HepG2 (cell line): Measurements from ENCODE around the gene CNKSR3. TPM values are rescaled to one million over a fixed set of nuclear protein-coding genes. Genes with fewer than 3 reads are reported as not detected.

Experiments used
- ATAC-seq: fragments of 200-7000 bp; cut with Tn5 transposase; 3 replicates; pipeline ENCODE4 v1.9.1; 2020; ENCODE audit warnings: mild to moderate bottlenecking, moderate library complexity
- BruUV-seq: library from RNA; stranded (reverse); fragments of 400-500 nt; replicated peaks from 2 replicates; lab custom pipeline; 2021; lab: Mats Ljungman, UMichigan
- CTCF ChIA-PET: fragments of 300-600 bp; formaldehyde crosslinking; extraction: SDS; loops from one replicate; lab custom pipeline; 2021; ENCODE audit warnings: low total read pairs, inconsistent platforms, low intra/inter-chr PET ratio; lab: Yijun Ruan, JAX
- POLR2A ChIA-PET: fragments of 350-600 bp; sonication (Branson Sonifier 250); formaldehyde crosslinking; loops from one replicate; lab custom pipeline; 2020; ENCODE audit warnings: antibody characterized with exemption, inconsistent platforms; lab: Yijun Ruan, JAX
- DNase-seq: peaks from one replicate; pipeline ENCODE4 v3.0.0-alpha.2; 2015; ENCODE audit warnings: low spot score
- FAIRE-seq: peaks from 3 replicates; lab custom pipeline; 2011; peaks lifted over from hg19 to GRCh38; lab: Jason Lieb, UNC
- H2AFZ ChIP-seq: one replicate; pipeline ENCODE4 v1.6.1; 2011; ENCODE audit warnings: low read length, inconsistent platforms
- H3K27ac ChIP-seq: fragments of 300-600 bp; 3 replicates; pipeline ENCODE4 v1.8.0; 2011; ENCODE audit warnings: mixed run types, mild to moderate bottlenecking, mixed read lengths, low read length, inconsistent platforms; ENCODE audit not compliant: insufficient read depth; ENCODE audit errors: extremely low read length
- H3K27me3 ChIP-seq, 2 experiments: fragments of 200-600 bp in 1 of 2; 2 replicates in 1 of 2; 3 replicates in 1 of 2; pipeline versions ENCODE4 v1.6.0 to v1.8.0; 2011; ENCODE audit warnings: low read length in 2 of 2, mild to moderate bottlenecking in 2 of 2, moderate library complexity in 2 of 2, inconsistent platforms in 1 of 2; ENCODE audit not compliant: insufficient read depth in 2 of 2, control insufficient read depth in 1 of 2
- H3K36me3 ChIP-seq, 2 experiments: fragments of 200-600 bp in 1 of 2; replicated peaks in 1 of 2; 2 replicates in 1 of 2; 3 replicates in 1 of 2; pipeline versions ENCODE4 v1.5.1 to v1.8.0; 2011; ENCODE audit warnings: low read length in 2 of 2, inconsistent platforms in 1 of 2; ENCODE audit not compliant: insufficient read depth in 2 of 2, control insufficient read depth in 1 of 2
- H3K4me1 ChIP-seq: 2 replicates; pipeline ENCODE4 v1.5.1; 2012; ENCODE audit warnings: low read length, inconsistent platforms; ENCODE audit not compliant: insufficient read depth
- H3K4me2 ChIP-seq: 2 replicates; pipeline ENCODE4 v1.6.0; 2011; ENCODE audit warnings: low read depth, low read length, inconsistent platforms
- H3K4me3 ChIP-seq, 3 experiments: fragments of 200-600 bp in 1 of 3; sonication (generic), shearing (Covaris generic) in 1 of 3; replicated peaks in 1 of 3; 2 replicates each; pipeline ENCODE4 v1.5.1; 2011 to 2016; ENCODE audit warnings: low read length in 3 of 3, inconsistent platforms in 2 of 3, low read depth in 2 of 3, mild to moderate bottlenecking in 2 of 3, control low read depth in 1 of 3, mixed read lengths in 1 of 3; ENCODE audit not compliant: insufficient read depth in 1 of 3
- H3K79me2 ChIP-seq: one replicate; pipeline ENCODE4 v1.6.1; 2011; ENCODE audit warnings: low read length, inconsistent platforms; ENCODE audit not compliant: insufficient read depth
- H3K9ac ChIP-seq: 2 replicates; pipeline ENCODE4 v1.6.0; 2011; ENCODE audit warnings: mild to moderate bottlenecking, low read depth, low read length, inconsistent platforms; ENCODE audit not compliant: insufficient read depth
- H3K9me3 ChIP-seq: 2 replicates; pipeline ENCODE4 v1.5.1; 2012; ENCODE audit warnings: mild to moderate bottlenecking, low read length
- H4K20me1 ChIP-seq: 2 replicates; pipeline ENCODE4 v1.6.0; 2011; ENCODE audit warnings: inconsistent platforms, mild to moderate bottlenecking, low read length, moderate library complexity; ENCODE audit not compliant: insufficient read depth
- CEBPB ChIP-seq: IDR thresholded peaks from 2 replicates; pipeline ENCODE4 v1.6.1; 2011; ENCODE audit warnings: low read depth, low read length, improper control_type of control experiment, borderline replicate concordance
- EP300 ChIP-seq, 3 experiments: sonication (generic) in 1 of 3; formaldehyde crosslinking in 1 of 3; IDR thresholded peaks; 2 replicates each; pipeline versions ENCODE4 v1.5.1 to v1.6.1; 2011 to 2020; ENCODE audit warnings: low read depth in 2 of 3, low read length in 2 of 3, borderline replicate concordance in 1 of 3, improper control_type of control experiment in 1 of 3, mild to moderate bottlenecking in 1 of 3, missing genetic modification reagents in 1 of 3, moderate library complexity in 1 of 3
- HOXA7 ChIP-seq: sonication (generic); formaldehyde crosslinking; IDR thresholded peaks from 2 replicates; pipeline ENCODE4 v1.8.1; 2022; ENCODE audit warnings: mild to moderate bottlenecking, missing genetic modification reagents, moderate library complexity
- MAFG ChIP-seq: sonication (generic); formaldehyde crosslinking; IDR thresholded peaks from 2 replicates; pipeline ENCODE4 v1.5.1; 2020; ENCODE audit warnings: mild to moderate bottlenecking, missing genetic modification reagents
- POLR2AphosphoS5 ChIP-seq: IDR thresholded peaks from 2 replicates; pipeline ENCODE4 v1.6.1; 2012; ENCODE audit warnings: low read depth, low read length
- SAFB2 ChIP-seq: sonication (generic); formaldehyde crosslinking; IDR thresholded peaks from 2 replicates; pipeline ENCODE4 v1.5.1; 2020; ENCODE audit warnings: missing genetic modification reagents, low read depth, mild to moderate bottlenecking, borderline replicate concordance
- TRIM24 ChIP-seq: sonication (generic); formaldehyde crosslinking; IDR thresholded peaks from 2 replicates; pipeline ENCODE4 v1.8.0; 2022; ENCODE audit warnings: mild to moderate bottlenecking, missing genetic modification reagents
- ZNF354B ChIP-seq: sonication (generic); formaldehyde crosslinking; IDR thresholded peaks from 2 replicates; pipeline ENCODE4 v1.8.0; 2022; ENCODE audit warnings: mild to moderate bottlenecking, missing genetic modification reagents
- ZNF619 ChIP-seq: sonication (generic); formaldehyde crosslinking; IDR thresholded peaks from 2 replicates; pipeline ENCODE4 v1.4.0; 2020; ENCODE audit warnings: mild to moderate bottlenecking, missing genetic modification reagents
- ZNF770 ChIP-seq: sonication (generic); formaldehyde crosslinking; IDR thresholded peaks from 2 replicates; pipeline ENCODE4 v1.5.0; 2020; ENCODE audit warnings: mild to moderate bottlenecking, missing genetic modification reagents
- ZNF780A ChIP-seq: sonication (generic); formaldehyde crosslinking; IDR thresholded peaks from 2 replicates; pipeline ENCODE4 v1.8.0; 2022; ENCODE audit warnings: mild to moderate bottlenecking, missing genetic modification reagents, moderate library complexity
- WGBS: methylation state at CpG from one replicate; pipeline ENCODE4 v1.1.6; 2017; ENCODE audit warnings: low lambda C conversion rate; 5-methylcytosine and 5-hydroxymethylcytosine counted together
- in situ Hi-C: cut with HindIII; loops from 2 replicates; pipeline ENCODE4 v1.10.0; 2017; ENCODE audit warnings: low pct_unique_long_range_greater_than_20kb; ENCODE audit not compliant: extremely low pct_ligation_motif_present
- intact Hi-C: fragments of 100-400 bp; cut with micrococcal nuclease; formaldehyde crosslinking; loops from one replicate; pipeline ENCODE4 v1.10.0; 2022; ENCODE audit not compliant: unreplicated experiment
- polyA plus RNA-seq, 8 experiments: library from polyadenylated mRNA; depleted of rRNA in 3 of 8; stranded (reverse) in 7 of 8; unstranded in 1 of 8; fragments of >200 nt; fragmentation: Illumina TruSeq in 4 of 8; extraction: Trizol in 4 of 8; gene quantifications; 2 replicates each; pipeline versions ENCODE4 v1.2.1 to v1.2.3, GENCODE V29; 2011 to 2016; ENCODE audit warnings: low read depth in 4 of 8, missing spikeins in 1 of 8, mixed read lengths in 1 of 8; ENCODE audit not compliant: insufficient read depth in 1 of 8
- total RNA-seq, 5 experiments: library from RNA; depleted of rRNA; stranded (reverse); fragments of >200 nt; fragmentation: Illumina TruSeq; extraction: Trizol; gene quantifications; 2 replicates each; pipeline ENCODE4 v1.2.3, GENCODE V29; 2016; ENCODE audit warnings: low read depth in 1 of 5
- TF ChIP-seq, protein P1 (sequence below): sonication (generic); formaldehyde crosslinking; IDR thresholded peaks from 2 replicates; pipeline ENCODE4 v1.8.1; 2023; ENCODE audit warnings: mild to moderate bottlenecking, moderate library complexity, missing genetic modification reagents
- TF ChIP-seq, protein P2 (sequence below): IDR thresholded peaks from 2 replicates; pipeline ENCODE4 v1.6.1; 2016; ENCODE audit warnings: low read depth
- TF ChIP-seq, protein P3 (sequence below): sonication (generic); formaldehyde crosslinking; IDR thresholded peaks from 2 replicates; pipeline ENCODE4 v1.5.0; 2020; ENCODE audit warnings: missing genetic modification reagents

CNKSR3 gene
- total and polyA plus RNA-seq, 2 of the 13 experiments (the other 11 are each of a cell fraction or from before 2014, with no cell fraction given): 9.2 to 38.6 TPM

DNA sequence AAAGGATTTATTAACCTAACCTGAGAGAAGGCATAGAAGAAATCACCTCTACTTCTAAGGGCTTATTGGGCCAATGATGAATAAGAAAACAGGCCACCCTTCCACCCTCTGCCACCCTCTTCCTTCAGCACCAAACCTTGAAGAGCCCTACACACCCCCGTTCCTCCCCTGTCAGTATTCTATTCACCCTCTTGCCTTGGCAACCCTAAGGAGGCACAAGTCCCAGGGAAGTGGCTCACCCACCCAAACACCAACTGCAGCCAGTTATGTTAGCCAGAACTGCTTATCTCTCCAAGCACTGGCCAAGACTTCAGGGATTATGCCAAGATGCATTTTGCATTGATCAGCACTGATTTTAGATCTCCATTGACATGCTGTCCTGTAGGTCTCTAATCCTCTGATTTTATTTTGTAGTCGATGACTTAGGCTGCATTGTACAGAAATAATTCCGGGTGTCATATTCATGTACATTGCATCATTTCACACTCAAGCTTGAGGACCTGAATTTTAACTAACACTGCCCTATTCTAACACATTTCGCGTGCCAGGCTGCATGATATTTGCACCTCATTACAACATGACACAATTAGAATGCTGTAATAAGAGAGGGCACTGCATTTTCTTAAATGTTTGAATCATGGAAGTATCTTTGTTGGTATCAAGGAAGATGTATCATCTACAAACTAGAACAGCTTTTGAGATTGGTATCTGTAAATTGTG, 15.7 kb downstream of the CNKSR3 start (continued):
- TF ChIP-seq SAFB2 (no peak), MAFG (CRISPR knock-in tag) (no peak), TRIM24 (no peak), ZNF619 (no peak)
- TF ChIP-seq, protein P1, sequence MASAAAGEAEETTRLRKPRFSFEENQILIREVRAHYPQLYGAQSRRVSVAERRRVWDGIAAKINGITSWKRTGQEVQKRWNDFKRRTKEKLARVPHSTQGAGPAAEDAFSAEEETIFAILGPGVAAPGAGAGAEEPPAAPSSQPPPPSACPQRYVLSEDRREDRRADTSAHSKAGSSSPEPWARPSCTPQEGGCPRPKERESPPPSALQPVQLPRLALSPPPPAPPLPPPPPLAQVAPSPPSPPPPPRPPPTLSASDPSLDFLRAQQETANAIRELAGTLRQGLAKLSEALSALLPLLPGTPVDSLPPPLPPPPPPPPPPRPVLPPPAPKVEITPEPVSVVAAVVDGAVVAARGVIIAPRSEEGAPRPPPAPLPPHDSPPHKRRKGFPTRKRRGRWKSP (CRISPR knock-in tag): no peak

DNA sequence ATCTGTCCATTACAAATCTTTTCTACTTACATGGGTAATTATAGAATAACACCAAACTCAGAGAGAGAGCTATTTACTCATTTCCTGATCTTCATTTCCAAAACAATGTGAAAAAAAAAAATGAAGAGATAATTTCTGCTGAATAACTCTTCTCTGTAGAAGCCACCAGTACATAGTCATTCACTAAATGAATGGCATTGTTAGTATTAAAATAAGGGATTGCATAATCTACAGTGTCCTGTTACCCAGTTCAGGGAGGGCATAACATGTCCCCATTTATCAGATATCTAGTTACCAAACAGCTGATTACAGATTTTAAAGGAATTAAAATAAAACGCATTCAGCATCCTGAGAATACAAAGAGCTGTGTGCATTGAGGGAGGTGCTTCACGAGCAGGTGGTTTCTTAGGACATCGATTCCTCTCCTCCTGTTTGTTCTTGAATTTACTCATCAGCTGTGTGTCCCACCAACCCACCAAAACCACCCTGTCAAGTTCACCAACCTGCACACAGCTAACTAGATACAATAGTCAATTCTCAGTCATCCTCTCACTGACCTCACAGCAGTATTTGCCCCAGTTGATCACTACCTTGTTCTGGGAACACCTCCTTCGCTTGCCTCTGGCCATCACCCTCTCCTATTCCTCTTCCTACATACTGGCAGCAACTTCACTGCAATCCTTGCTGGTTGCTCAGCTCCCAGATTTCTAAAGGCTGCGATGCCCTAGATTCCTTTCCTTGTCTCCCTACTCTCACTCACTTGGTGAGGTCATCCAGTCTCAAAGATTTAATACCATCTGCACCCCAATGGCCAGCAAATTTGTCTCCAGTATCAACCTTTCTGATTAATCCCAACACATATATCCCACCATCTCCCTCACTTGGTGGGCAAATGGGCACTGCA, 18.7 kb downstream of the CNKSR3 start:
- Histone ChIP-seq H3K9me3 (no peaks in the 10 kb centered on the region), H3K36me3 (peaks cover 6 to 32% of the 10 kb centered on the region in 2 experiments), H3K79me2 (peaks cover 94% of the 10 kb centered on the region), H3K27ac (no peak overlapping the region), H3K4me2 (no peak overlapping the region), H4K20me1 (peaks cover 31% of the 10 kb centered on the region), H3K9ac (no peak overlapping the region), H3K4me1 (peaks cover 42% of the 10 kb centered on the region), H3K27me3 (no peaks in the 10 kb centered on the region), H2AFZ (no peak overlapping the region), H3K4me3 (no peak overlapping the region)
- in situ Hi-C loops (no loop called here), intact Hi-C loops (no loop called here)
- FAIRE-seq: no peak
- 92% methylated on average over 5 of the region's 5 CpGs for WGBS
- ATAC-seq: no peak
- no peak for DNase-seq
- ChIA-PET CTCF (no interaction called here), POLR2A (interaction anchor here (2.7 kb wide), 1 partner anchor 19 kb away, joined by 8 read pairs; the partner anchor contains the start of gene CNKSR3)
- no TSS peak for BruUV-seq
- TF ChIP-seq ZNF354B (no peak), CEBPB (peak; percentile 57; the same call in 1 of the 2 replicates), ZNF780A (CRISPR knock-in tag) (no peak), ZNF770 (CRISPR knock-in tag) (no peak), HOXA7 (CRISPR knock-in tag) (no peak), POLR2AphosphoS5 (no peak), EP300 (IDR thresholded peaks at IDR 0.05; ENCODE audit: low read depth in 2 of 2, low read length in 2 of 2) (no peak), EP300 (CRISPR knock-in tag; IDR thresholded peaks at IDR 0.05; ENCODE audit: borderline replicate concordance) (no peak)
- TF ChIP-seq, protein P2, sequence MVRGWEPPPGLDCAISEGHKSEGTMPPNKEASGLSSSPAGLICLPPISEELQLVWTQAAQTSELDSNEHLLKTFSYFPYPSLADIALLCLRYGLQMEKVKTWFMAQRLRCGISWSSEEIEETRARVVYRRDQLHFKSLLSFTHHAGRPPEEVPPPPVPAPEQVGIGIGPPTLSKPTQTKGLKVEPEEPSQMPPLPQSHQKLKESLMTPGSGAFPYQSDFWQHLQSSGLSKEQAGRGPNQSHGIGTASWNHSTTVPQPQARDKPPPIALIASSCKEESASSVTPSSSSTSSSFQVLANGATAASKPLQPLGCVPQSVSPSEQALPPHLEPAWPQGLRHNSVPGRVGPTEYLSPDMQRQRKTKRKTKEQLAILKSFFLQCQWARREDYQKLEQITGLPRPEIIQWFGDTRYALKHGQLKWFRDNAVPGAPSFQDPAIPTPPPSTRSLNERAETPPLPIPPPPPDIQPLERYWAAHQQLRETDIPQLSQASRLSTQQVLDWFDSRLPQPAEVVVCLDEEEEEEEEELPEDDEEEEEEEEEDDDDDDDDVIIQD (CRISPR knock-in tag): no peak
- TF ChIP-seq, protein P3, sequence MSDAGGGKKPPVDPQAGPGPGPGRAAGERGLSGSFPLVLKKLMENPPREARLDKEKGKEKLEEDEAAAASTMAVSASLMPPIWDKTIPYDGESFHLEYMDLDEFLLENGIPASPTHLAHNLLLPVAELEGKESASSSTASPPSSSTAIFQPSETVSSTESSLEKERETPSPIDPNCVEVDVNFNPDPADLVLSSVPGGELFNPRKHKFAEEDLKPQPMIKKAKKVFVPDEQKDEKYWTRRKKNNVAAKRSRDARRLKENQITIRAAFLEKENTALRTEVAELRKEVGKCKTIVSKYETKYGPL (CRISPR knock-in tag): no peak
